ENCODE results near the gene FKBP7. TPM values are rescaled to one million over a fixed set of nuclear protein-coding genes. Genes with fewer than 3 reads are reported as not detected.

The FKBP7 gene
- polyA plus RNA-seq, 1 donor (not counting 4 experiments of a cell fraction or from before 2014, with no cell fraction given), result 2.4 TPM

DNA sequence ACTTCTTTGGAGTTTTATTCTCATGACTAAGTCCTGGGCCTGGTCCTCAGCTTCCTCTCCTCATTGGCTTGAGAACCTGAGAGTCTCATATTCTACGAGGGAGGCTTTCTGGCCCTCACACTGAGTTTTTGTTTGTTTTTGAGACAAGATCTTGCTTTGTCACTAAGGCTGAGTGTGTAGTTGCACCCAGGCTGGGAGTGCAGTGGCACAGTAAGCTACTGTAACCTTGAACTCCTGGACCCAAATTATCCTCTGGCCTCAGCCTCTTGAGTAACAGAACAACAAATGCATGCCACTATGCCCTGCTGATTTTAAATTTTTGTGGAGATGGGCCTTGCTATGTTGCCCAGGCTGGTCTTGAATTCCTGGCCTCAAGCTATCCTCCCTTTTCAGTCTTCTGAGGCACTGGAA is 50.0 kb downstream of the FKBP7 start:
- H3K36me3 ChIP-seq (ENCODE audit: control insufficient read depth in 2 of 2, extremely low read depth in 1 of 2, insufficient read depth in 2 of 2, low read length in 2 of 2), result peaks cover 10 to 27% of the 10 kb centered on the region in 2 experiments
- no peak for DNase-seq (ENCODE audit: low read depth, low spot score)
- FAIRE-seq, result no peak

GRCh38 chr2:178427458-178427857 is 50.9 kb downstream of the FKBP7 start:
- Histone ChIP-seq H3K79me2 (ENCODE audit: control insufficient read depth, insufficient read depth, low read length) (peaks cover 8% of the 10 kb centered on the region), H3K36me3 (ENCODE audit: control insufficient read depth in 2 of 2, extremely low read depth in 1 of 2, insufficient read depth in 2 of 2, low read length in 2 of 2) (peaks cover 9 to 22% of the 10 kb centered on the region in 2 experiments), H3K9me1 (ENCODE audit: control insufficient read depth, extremely low read depth, insufficient read depth, low read length) (peaks cover 2% of the 10 kb centered on the region), H3K27ac (ENCODE audit: control insufficient read depth, insufficient read depth, low read length) (no peak overlapping the region), H3K9ac (ENCODE audit: control insufficient read depth, extremely low read depth, insufficient read depth, low read length) (no peak overlapping the region), H2AFZ (ENCODE audit: control insufficient read depth, low read length) (no peak overlapping the region), H3K9me3 (ENCODE audit: control insufficient read depth, low read depth, low read length) (no peaks in the 10 kb centered on the region), H3K27me3 (ENCODE audit: control insufficient read depth, extremely low read depth, insufficient read depth, low read length) (no peaks in the 10 kb centered on the region), H3K4me1 (ENCODE audit: control insufficient read depth, extremely low read depth, insufficient read depth, low read length) (peaks cover under 1% of the 10 kb centered on the region), H4K20me1 (ENCODE audit: control insufficient read depth, extremely low read depth, insufficient read depth, low read length) (no peaks in the 10 kb centered on the region), H3K4me2 (ENCODE audit: control insufficient read depth, extremely low read depth, insufficient read depth, low read depth, low read length) (no peak overlapping the region), H3K4me3 (ENCODE audit: control insufficient read depth in 2 of 3, extremely low read depth in 1 of 3, insufficient read depth in 2 of 3, low read depth in 1 of 3, low read length in 3 of 3) (no peak overlapping the region)
- DNase-seq (ENCODE audit: low read depth, low spot score) (no peak), FAIRE-seq (no peak)
- TF ChIP-seq, protein P1, sequence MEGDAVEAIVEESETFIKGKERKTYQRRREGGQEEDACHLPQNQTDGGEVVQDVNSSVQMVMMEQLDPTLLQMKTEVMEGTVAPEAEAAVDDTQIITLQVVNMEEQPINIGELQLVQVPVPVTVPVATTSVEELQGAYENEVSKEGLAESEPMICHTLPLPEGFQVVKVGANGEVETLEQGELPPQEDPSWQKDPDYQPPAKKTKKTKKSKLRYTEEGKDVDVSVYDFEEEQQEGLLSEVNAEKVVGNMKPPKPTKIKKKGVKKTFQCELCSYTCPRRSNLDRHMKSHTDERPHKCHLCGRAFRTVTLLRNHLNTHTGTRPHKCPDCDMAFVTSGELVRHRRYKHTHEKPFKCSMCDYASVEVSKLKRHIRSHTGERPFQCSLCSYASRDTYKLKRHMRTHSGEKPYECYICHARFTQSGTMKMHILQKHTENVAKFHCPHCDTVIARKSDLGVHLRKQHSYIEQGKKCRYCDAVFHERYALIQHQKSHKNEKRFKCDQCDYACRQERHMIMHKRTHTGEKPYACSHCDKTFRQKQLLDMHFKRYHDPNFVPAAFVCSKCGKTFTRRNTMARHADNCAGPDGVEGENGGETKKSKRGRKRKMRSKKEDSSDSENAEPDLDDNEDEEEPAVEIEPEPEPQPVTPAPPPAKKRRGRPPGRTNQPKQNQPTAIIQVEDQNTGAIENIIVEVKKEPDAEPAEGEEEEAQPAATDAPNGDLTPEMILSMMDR (optimal IDR thresholded peaks at IDR 0.05 in 1 of 3, IDR thresholded peaks at IDR 0.05 in 1 of 3, conservative IDR thresholded peaks at IDR 0.05 in 1 of 3; ENCODE audit: extremely low read depth in 1 of 3, insufficient read depth in 2 of 3, low read length in 3 of 3), result no peak
- TF ChIP-seq EZH2 (IDR thresholded peaks at IDR 0.05; ENCODE audit: low read length), result no peak
- dilution Hi-C loops (cut with MboI; ENCODE audit: extremely low pct_ligation_motif_present, low sequenced_read_pairs), result no loop called here

More for the DNA sequence above, 50.0 kb downstream of the FKBP7 start:
- H2AFZ ChIP-seq (ENCODE audit: control insufficient read depth, low read length), result no peak overlapping the region
- H3K27ac ChIP-seq (ENCODE audit: control insufficient read depth, insufficient read depth, low read length), result no peak overlapping the region
- H3K79me2 ChIP-seq (ENCODE audit: control insufficient read depth, insufficient read depth, low read length), result peaks cover 3% of the 10 kb centered on the region
- no peaks in the 10 kb centered on the region for H4K20me1 ChIP-seq (ENCODE audit: control insufficient read depth, extremely low read depth, insufficient read depth, low read length)
- H3K4me3 ChIP-seq (ENCODE audit: control insufficient read depth in 2 of 3, extremely low read depth in 1 of 3, insufficient read depth in 2 of 3, low read depth in 1 of 3, low read length in 3 of 3), result no peak overlapping the region
- TF ChIP-seq EZH2 (IDR thresholded peaks at IDR 0.05; ENCODE audit: low read length), result no peak
- TF ChIP-seq, protein P1 (optimal IDR thresholded peaks at IDR 0.05 in 1 of 3, IDR thresholded peaks at IDR 0.05 in 1 of 3, conservative IDR thresholded peaks at IDR 0.05 in 1 of 3; ENCODE audit: extremely low read depth in 1 of 3, insufficient read depth in 2 of 3, low read length in 3 of 3), result no peak
- dilution Hi-C loops (cut with MboI; ENCODE audit: extremely low pct_ligation_motif_present, low sequenced_read_pairs), result no loop called here
- H3K9me3 ChIP-seq (ENCODE audit: control insufficient read depth, low read depth, low read length), result no peaks in the 10 kb centered on the region
- peaks cover 2% of the 10 kb centered on the region for H3K9me1 ChIP-seq (ENCODE audit: control insufficient read depth, extremely low read depth, insufficient read depth, low read length)
- H3K27me3 ChIP-seq (ENCODE audit: control insufficient read depth, extremely low read depth, insufficient read depth, low read length), result no peaks in the 10 kb centered on the region
- H3K4me2 ChIP-seq (ENCODE audit: control insufficient read depth, extremely low read depth, insufficient read depth, low read depth, low read length), result no peak overlapping the region
- H3K4me1 ChIP-seq (ENCODE audit: control insufficient read depth, extremely low read depth, insufficient read depth, low read length), result no peaks in the 10 kb centered on the region
- no peak overlapping the region for H3K9ac ChIP-seq (ENCODE audit: control insufficient read depth, extremely low read depth, insufficient read depth, low read length)
